KOPT-K1 (cell line): ENCODE data around the gene NR1D2.
"Not testable (repeated sequence)": the region's sequence is repeated elsewhere in the genome, so short reads cannot be mapped to it uniquely, and the experiment has no call there.

Experiments used
- H3K27ac ChIP-seq: fragments of 200-600 bp; sonication (generic); 2 replicates; pipeline ENCODE4 v1.5.1; 2016; ENCODE audit warnings: antibody characterized with exemption, mild to moderate bottlenecking, low read depth, low read length; ENCODE audit not compliant: poor library complexity, severe bottlenecking
- H3K36me3 ChIP-seq: fragments of 200-600 bp; sonication (generic); 2 replicates; pipeline ENCODE4 v1.5.1; 2017; ENCODE audit warnings: antibody characterized with exemption, mild to moderate bottlenecking, low read length, moderate library complexity; ENCODE audit not compliant: insufficient read depth
- H3K9me3 ChIP-seq: fragments of 200-600 bp; sonication (generic); 2 replicates; pipeline ENCODE4 v1.5.1; 2017; ENCODE audit warnings: antibody characterized with exemption, low read length, mild to moderate bottlenecking; ENCODE audit not compliant: insufficient read depth, poor library complexity, severe bottlenecking

The NR1D2 gene

DNA sequence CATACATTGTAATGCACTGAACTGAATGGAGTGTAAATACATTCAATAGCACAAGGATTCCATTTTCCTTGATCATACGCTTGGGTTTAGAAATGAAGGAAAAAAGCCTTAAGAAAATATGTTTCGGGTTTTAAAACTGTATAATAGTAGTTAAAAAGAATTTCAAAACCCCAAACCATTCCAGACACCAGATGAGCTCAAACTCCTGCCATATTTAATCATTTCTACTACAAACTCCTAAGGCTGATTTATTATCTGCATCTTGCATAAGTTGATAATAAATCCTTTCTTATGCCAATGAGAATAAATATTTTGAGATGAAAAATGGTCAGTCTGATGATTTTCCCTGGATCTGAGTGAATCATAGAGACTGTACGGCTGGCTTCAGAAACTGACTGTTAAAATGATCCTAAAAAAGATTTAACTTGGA is 51.0 kb downstream of the NR1D2 start:
- Histone ChIP-seq H3K27ac (no peak overlapping the region), H3K9me3 (no peaks in the 10 kb centered on the region), H3K36me3 (no peaks in the 10 kb centered on the region)

GRCh38 chr3:23999012-23999641 is 54.0 kb downstream of the NR1D2 start:
- no peak overlapping the region for H3K27ac ChIP-seq
- H3K9me3 ChIP-seq = no peaks in the 10 kb centered on the region

DNA sequence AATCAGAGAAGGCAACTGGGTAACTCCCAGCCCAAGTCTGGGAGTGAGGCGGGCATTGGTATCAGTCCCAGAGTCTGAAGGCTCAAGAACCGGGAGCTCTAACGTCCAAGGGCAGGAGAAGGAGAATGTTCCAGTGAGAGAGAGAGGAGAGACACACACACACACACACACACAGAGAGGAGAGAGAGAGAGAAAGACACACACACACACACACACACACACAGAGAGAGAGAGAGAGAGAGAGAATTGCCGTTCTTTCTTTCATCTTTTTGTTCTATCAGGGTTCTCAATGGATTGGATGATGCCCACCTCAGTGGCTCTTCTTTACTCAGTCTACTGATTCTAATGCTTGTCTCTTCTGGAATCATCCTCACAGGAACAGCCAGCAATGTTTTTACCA is 57.0 kb downstream of the NR1D2 start:
- H3K9me3 ChIP-seq = no peaks in the 10 kb centered on the region
- H3K27ac ChIP-seq = no peak overlapping the region
- no peaks in the 10 kb centered on the region for H3K36me3 ChIP-seq

More at GRCh38 chr3:23999012-23999641, 54.0 kb downstream of the NR1D2 start:
- H3K36me3 ChIP-seq = no peaks in the 10 kb centered on the region

GRCh38 chr3:24003466-24003865 is 58.4 kb downstream of the NR1D2 start:
- no peaks in the 10 kb centered on the region for H3K36me3 ChIP-seq
- H3K9me3 ChIP-seq = no peaks in the 10 kb centered on the region
- H3K27ac ChIP-seq = no peak overlapping the region

GRCh38 chr3:24004171-24004938 is 59.3 kb downstream of the NR1D2 start:
- H3K27ac ChIP-seq = no peak overlapping the region

DNA sequence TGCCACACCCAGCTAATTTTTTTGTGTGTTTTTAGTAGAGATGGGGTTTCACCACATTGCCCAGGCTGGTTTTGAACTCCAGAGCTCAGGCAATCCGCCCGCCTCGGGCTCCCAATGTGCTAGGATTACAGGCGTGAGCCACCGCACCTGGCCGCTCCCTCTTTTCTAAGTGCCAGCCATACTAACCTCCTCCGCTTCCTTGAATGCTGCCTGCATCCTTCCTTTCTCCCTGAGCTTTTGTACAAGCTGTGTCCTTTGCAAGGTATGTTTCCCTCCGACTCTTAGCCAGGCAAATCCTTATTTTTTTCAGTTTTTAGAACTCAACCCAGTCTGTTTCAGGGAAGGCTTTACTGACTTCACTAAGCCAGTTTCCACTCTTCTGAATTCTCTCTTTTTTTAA is 60.6 kb downstream of the NR1D2 start:
- H3K9me3 ChIP-seq = no peaks in the 10 kb centered on the region
- H3K36me3 ChIP-seq = no peaks in the 10 kb centered on the region
- no peak overlapping the region for H3K27ac ChIP-seq

More at GRCh38 chr3:24004171-24004938, 59.3 kb downstream of the NR1D2 start:
- no peaks in the 10 kb centered on the region for H3K9me3 ChIP-seq
- H3K36me3 ChIP-seq = no peaks in the 10 kb centered on the region

- not testable (repeated sequence) for H3K9me3 ChIP-seq, H3K27ac ChIP-seq, H3K36me3 ChIP-seq
These were observed 65.7 kb downstream of the NR1D2 start for GRCh38 chr3:24010834-24011233.

DNA sequence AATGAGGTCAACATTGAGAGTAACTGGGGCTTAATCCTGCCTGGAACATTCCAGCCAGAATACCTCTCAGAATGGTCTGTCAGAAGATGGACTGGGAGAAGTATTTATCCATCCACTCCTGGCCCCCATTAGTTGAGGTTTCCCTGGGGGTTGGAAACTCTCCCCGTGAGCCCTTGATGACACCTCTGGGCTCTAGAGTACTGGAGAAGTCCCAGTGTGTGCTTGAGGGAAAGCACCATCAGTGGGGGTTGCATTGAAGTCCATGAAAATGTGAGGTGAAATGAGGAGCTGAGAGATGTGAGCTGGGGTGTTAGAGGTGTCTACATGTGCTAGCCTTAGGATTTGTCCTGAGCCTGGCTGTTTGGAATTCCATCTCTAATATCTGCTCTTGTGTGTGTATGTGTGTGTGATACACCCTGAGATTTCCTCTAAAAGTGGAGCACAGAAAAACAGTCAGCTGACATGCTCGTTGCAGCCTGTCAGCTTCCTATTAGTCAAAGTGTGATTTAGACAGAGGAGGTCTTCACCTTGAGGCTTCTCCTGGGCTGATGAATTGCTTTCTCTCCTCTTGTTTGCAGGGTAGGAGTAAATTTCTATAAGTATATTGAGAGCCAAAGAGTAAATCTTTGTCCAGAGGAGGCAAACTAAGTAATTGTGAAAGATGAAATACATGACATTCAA is 67.6 kb downstream of the NR1D2 start:
- Histone ChIP-seq H3K27ac (no peak overlapping the region), H3K36me3 (no peaks in the 10 kb centered on the region), H3K9me3 (no peaks in the 10 kb centered on the region)

DNA sequence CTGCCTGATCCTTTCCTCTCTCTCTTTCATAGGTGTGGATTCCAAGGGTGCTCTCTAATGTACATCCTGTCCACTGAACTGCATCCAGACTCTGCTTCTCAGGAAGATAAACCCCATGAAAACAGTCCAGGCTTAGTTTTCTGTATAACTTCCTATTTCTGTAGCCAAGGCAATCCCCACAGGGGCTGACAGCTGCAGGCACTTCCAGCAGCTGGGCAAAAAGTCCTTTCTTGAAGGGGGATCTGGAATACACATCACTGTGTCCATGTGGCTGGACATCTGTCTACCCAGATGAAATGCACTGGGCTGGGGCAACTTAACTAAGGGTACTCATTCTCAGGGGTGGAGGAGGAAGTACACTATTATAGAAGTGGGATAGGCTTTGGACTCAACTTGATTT is 72.2 kb downstream of the NR1D2 start:
- Histone ChIP-seq H3K27ac (no peak overlapping the region), H3K36me3 (no peaks in the 10 kb centered on the region), H3K9me3 (no peaks in the 10 kb centered on the region)

GRCh38 chr3:24018784-24019570 is 73.9 kb downstream of the NR1D2 start:
- Histone ChIP-seq H3K36me3 (no peaks in the 10 kb centered on the region), H3K9me3 (no peaks in the 10 kb centered on the region), H3K27ac (no peak overlapping the region)

DNA sequence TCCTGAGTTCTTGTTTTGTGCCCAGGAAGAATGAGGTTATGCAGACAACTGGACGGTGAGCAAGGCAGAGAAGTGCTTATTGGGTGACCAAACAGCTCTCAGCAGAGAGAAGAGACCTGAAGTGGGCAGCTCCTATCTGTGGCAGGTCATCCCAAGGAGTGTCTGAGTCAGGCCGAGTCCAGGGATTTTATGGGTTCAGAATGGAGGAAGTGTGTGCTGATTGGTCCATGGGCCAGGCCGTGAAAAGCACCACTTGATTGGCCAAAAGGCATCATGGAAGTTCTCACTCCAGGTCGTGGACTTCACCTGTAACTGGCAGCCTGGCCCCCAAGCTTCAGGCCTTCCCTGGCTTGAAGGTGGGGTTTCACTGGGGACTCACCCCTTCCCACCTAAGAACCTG is 74.5 kb downstream of the NR1D2 start:
- no peak overlapping the region for H3K27ac ChIP-seq

GRCh38 chr3:24020036-24020691 is 75.1 kb downstream of the NR1D2 start:
- Histone ChIP-seq H3K27ac (no peak overlapping the region), H3K9me3 (no peaks in the 10 kb centered on the region), H3K36me3 (no peaks in the 10 kb centered on the region)

More for the DNA sequence above, 74.5 kb downstream of the NR1D2 start:
- no peaks in the 10 kb centered on the region for H3K36me3 ChIP-seq
- H3K9me3 ChIP-seq = no peaks in the 10 kb centered on the region

DNA sequence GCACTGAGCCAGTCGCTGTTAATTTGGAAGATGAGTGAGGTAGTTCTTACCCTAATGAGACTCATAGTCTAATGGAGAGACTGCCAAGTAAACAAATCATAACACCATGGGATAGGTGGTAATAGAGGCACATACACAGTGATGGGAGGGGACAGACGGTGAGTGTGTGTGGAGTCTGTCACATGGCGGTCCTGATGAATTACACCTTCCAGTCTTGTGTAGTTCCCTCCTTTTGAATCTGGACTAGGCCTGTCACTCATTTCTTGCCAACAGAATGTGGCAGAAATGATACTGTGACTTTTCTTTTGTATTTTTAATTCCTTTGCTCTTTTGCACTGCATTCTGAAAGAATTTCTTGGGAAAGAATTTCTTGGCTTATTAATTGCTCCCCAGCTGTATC is 78.1 kb downstream of the NR1D2 start:
- Histone ChIP-seq H3K36me3 (no peaks in the 10 kb centered on the region), H3K9me3 (no peaks in the 10 kb centered on the region), H3K27ac (no peak overlapping the region)

- H3K36me3 ChIP-seq = no peaks in the 10 kb centered on the region
- no peaks in the 10 kb centered on the region for H3K9me3 ChIP-seq
These were observed 80.7 kb downstream of the NR1D2 start for GRCh38 chr3:24025805-24026204.

More at GRCh38 chr3:24025805-24026204, 80.7 kb downstream of the NR1D2 start:
- H3K27ac ChIP-seq = no peak overlapping the region
